ENCODE data around the gene CCDC57. TPM values are rescaled to one million over a fixed set of nuclear protein-coding genes. Genes with fewer than 3 reads are reported as not detected.

Gene CCDC57
- total and polyA plus RNA-seq, 9 of the 15 experiments (the other 6 are each of a cell fraction or from before 2014, with no cell fraction given), result 0.83 to 36.2 (median 13.6) TPM

DNA sequence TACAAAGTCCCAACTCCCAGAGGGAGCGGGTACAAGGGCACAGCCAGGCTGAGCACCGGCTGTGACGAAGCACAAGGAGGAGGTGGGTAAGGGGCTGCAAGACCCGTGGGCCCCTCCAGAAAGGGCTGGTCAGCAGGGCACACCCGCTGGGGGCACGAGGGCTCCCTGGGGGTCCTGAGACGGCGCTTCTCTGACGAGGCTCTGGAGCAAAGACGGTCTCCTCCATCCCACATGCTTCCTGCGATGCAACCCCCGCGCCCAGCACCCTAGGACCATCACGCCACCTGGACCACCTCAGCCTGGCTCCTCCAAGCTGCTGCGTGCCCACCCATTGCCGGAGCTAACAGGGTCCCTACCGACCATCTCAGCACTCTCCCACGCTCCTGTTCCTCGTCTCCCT, 8.7 kb downstream of the CCDC57 start:
- intact Hi-C loops (cut with micrococcal nuclease), result no loop called here
- Histone ChIP-seq H3K4me3 (no peak overlapping the region), H3K27me3 (ENCODE audit: control insufficient read depth in 2 of 2, insufficient read depth in 2 of 2, low read length in 2 of 2) (no peaks in the 10 kb centered on the region), H3K9me3 (replicated peaks; ENCODE audit: control insufficient read depth, insufficient read depth, low read depth, low read length) (no peaks in the 10 kb centered on the region; the same call in 1 of the 2 replicates), H3K36me3 (ENCODE audit: control insufficient read depth, insufficient read depth, low read length) (peaks cover 27% of the 10 kb centered on the region; the same call in 2 of the 3 replicates), H4K20me1 (replicated peaks; ENCODE audit: control insufficient read depth, insufficient read depth, low read length) (no peaks in the 10 kb centered on the region), H3K79me2 (ENCODE audit: control insufficient read depth, insufficient read depth, low read length) (peaks cover 10% of the 10 kb centered on the region; the same call in 1 of the 3 replicates), H3K27ac (ENCODE audit: extremely low read depth, low read depth, low read length) (peak overlapping the region; percentile 38; the same call in 1 of the 3 replicates), H3K4me1 (replicated peaks in 1 of 2; ENCODE audit: control insufficient read depth in 2 of 2, insufficient read depth in 2 of 2, low read length in 2 of 2) (peaks cover 53 to 56% of the 10 kb centered on the region in 2 experiments), H3K4me2 (ENCODE audit: insufficient read depth, low read length) (no peak overlapping the region), H3K9me1 (ENCODE audit: control insufficient read depth, insufficient read depth, low read length) (peaks cover 8% of the 10 kb centered on the region), H2AFZ (ENCODE audit: low read depth, low read length) (no peak overlapping the region), H3K9ac (ENCODE audit: insufficient read depth in 1 of 2, low read depth in 2 of 2, low read length in 2 of 2) (peak overlapping the region; percentile 12 to 68; a peak in 2 of 4 replicates)
- in situ Hi-C loops (cut with MboI), result no loop called here
- ChIA-PET POLR2A (no interaction called here), CTCF (ENCODE audit: low intra/inter-chr PET ratio) (no interaction called here)
- 82% methylated on average over 17 of the region's 19 CpGs for WGBS (ENCODE audit: insufficient coverage, low coverage, missing lambda C conversion rate)
- FAIRE-seq (no peak), ATAC-seq (no peak), DNase-seq (ENCODE audit: extremely low read depth in 1 of 4, low spot score in 3 of 4) (no peak)
- TF ChIP-seq FOXK2 (conservative IDR thresholded peaks at IDR 0.05 in 1 of 2, IDR thresholded peaks at IDR 0.05 in 1 of 2; ENCODE audit: low read depth in 2 of 2), result no peak
- TF ChIP-seq RBM15 (IDR thresholded peaks at IDR 0.05; ENCODE audit: insufficient read depth, low read length), result no peak
- no peak for TF ChIP-seq TAF9B (IDR thresholded peaks at IDR 0.05; ENCODE audit: partially characterized antibody)
- TF ChIP-seq RFX7 (CRISPR knock-in tag; IDR thresholded peaks at IDR 0.05), result no peak
- TF ChIP-seq POLR2G (IDR thresholded peaks at IDR 0.05; ENCODE audit: low read depth, low read length), result peak; percentile 48; the same call in 1 of the 2 replicates
- no TSS peak for BruUV-seq (replicated peaks)

DNA sequence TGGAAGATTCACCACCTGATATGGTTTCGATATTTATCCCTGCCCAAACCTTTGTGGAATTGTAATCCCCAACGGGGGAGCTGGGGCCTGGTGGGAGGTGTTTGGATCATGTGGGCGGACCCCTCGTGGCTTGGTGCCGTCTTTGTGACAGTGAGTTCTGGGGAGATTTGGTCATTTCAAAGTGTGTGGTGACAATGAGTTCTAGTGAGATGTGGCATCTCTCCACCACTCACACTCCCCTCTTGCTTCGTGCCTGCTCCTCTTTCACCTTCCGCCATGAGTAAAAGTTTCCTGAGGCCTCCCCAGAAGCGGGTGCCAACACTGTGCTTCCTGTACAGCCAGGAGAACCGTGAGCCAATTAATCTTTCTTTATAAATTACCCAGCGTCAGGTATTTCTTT, 9.7 kb downstream of the CCDC57 start:
- WGBS (ENCODE audit: insufficient coverage, low coverage, missing lambda C conversion rate), result 63% methylated on average over 10 of the region's 10 CpGs
- no TSS peak for BruUV-seq (replicated peaks)
- Histone ChIP-seq H3K4me2 (ENCODE audit: insufficient read depth, low read length) (no peak overlapping the region), H3K9ac (ENCODE audit: insufficient read depth in 1 of 2, low read depth in 2 of 2, low read length in 2 of 2) (peak overlapping the region in 1 of 2 experiments; percentile 38; a peak in 1 of 4 replicates), H4K20me1 (replicated peaks; ENCODE audit: control insufficient read depth, insufficient read depth, low read length) (no peaks in the 10 kb centered on the region), H3K79me2 (ENCODE audit: control insufficient read depth, insufficient read depth, low read length) (peaks cover 10% of the 10 kb centered on the region; the same call in 1 of the 3 replicates), H3K9me3 (replicated peaks; ENCODE audit: control insufficient read depth, insufficient read depth, low read depth, low read length) (no peaks in the 10 kb centered on the region; the same call in 1 of the 2 replicates), H3K27me3 (ENCODE audit: control insufficient read depth in 2 of 2, insufficient read depth in 2 of 2, low read length in 2 of 2) (no peaks in the 10 kb centered on the region), H3K36me3 (ENCODE audit: control insufficient read depth, insufficient read depth, low read length) (peaks cover 32% of the 10 kb centered on the region; the same call in 2 of the 3 replicates), H3K9me1 (ENCODE audit: control insufficient read depth, insufficient read depth, low read length) (peaks cover 8% of the 10 kb centered on the region), H3K27ac (ENCODE audit: extremely low read depth, low read depth, low read length) (peak overlapping the region; percentile 38; the same call in 1 of the 3 replicates), H2AFZ (ENCODE audit: low read depth, low read length) (no peak overlapping the region), H3K4me3 (no peak overlapping the region), H3K4me1 (replicated peaks in 1 of 2; ENCODE audit: control insufficient read depth in 2 of 2, insufficient read depth in 2 of 2, low read length in 2 of 2) (peaks cover 53 to 56% of the 10 kb centered on the region in 2 experiments)
- ChIA-PET CTCF (ENCODE audit: low intra/inter-chr PET ratio) (no interaction called here), POLR2A (interaction anchor here (0.6 kb wide), 1 partner anchor 23 kb away, joined by 3 read pairs; no protein-coding TSS in a partner anchor)
- DNase-seq (ENCODE audit: extremely low read depth in 1 of 4, low spot score in 3 of 4), result no peak
- intact Hi-C loops (cut with micrococcal nuclease), result no loop called here
- FAIRE-seq, result no peak
- ATAC-seq, result no peak
- TF ChIP-seq ZFP30 (CRISPR knock-in tag; IDR thresholded peaks at IDR 0.05; ENCODE audit: borderline replicate concordance), result no peak
- 0 out of 2 replicates have a peak, but pooled peaks have one; percentile 11 for TF ChIP-seq EGR1 (conservative IDR thresholded peaks at IDR 0.05)
- in situ Hi-C loops (cut with MboI), result no loop called here
